GM21360 (cell line): ENCODE measurements around the gene MEOX1.
"Not testable (repeated sequence)": the region's sequence is repeated elsewhere in the genome, so short reads cannot be mapped to it uniquely, and the experiment has no call there.

ENCODE experiments used
- ATAC-seq: cut with Tn5 transposase; IDR thresholded peaks from one replicate; pipeline ENCODE4 v1.9.1; 2021; ENCODE audit warnings: mild to moderate bottlenecking, moderate library complexity; ENCODE audit not compliant: unreplicated experiment

The MEOX1 gene

DNA sequence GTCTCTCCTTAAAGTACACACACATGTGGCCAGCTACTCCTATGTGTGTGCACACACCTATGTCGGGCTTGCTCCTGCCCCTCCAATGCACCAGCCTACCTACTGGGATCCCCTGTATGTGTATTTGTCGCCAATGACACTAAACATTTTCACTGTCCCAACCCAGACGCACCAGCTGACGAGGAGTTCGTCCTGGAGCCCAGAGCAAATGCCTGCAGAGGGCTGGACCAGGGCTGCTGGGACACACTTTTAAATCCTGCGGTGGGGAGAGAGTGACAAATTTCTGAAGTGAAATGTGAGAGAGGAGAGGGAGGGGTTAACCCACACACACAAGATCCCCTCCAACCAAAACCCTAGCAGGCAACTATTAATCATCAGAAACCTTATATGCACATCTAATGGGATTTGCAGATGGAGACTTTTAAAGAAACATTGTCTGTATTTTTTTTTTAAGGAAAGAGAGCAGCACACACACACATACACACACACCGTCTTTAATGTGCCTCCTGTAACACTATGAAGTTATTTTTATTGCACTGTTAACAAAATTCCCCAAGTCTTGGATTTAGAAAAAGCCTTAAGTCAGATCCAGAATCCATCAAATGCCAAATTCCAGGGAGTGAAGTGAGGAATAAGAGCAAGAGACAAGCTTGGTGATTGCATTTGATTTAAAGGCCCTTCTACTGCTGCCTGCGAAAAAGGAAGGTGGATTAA lies at the start of gene MEOX1:
Gene MEOX1 (minus strand): TSS at position 224 of the 714 bp plus-strand sequence. CDS start 388 bp downstream, outside the sequence.
- no peak for ATAC-seq

DNA sequence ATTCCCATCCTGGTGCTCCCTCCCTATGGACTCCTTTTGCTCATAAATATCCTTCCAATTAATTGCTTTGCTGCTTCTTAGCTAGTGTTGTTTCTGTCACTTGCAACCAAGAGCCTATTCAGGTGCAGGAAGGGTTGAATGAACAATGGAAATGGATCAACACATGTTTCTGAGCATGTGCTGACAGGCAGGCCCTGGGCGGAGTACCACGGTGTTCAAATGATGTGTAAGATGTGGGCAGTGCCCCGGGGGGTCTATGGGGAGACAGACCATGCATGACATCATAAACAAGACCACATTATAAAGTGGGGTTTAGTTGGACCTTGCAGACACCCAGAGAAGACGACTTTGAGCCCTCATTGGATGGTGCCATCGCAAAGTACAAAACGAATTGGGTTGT lies 48.4 kb upstream of the MEOX1 start:
- no peak for ATAC-seq

DNA sequence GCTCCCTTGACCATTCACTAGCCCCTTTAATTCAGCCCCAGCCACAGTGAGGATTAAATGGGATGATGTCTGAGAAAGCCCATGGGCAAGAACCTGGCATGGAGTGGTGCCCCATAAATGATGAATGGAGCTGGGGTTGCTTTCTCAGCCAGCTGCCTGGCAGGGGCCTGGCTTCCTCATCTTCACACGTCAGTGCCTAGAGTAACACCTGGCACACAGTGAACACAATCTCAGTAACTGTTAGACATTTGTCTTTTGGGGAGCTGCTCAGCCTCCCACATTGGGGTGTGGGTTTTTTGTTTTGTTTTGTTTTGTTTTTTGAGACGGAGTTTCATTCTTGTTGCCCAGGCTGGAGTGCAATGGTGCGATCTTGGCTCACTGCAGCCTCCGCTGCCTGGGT lies 47.5 kb upstream of the MEOX1 start:
- ATAC-seq = no peak

DNA sequence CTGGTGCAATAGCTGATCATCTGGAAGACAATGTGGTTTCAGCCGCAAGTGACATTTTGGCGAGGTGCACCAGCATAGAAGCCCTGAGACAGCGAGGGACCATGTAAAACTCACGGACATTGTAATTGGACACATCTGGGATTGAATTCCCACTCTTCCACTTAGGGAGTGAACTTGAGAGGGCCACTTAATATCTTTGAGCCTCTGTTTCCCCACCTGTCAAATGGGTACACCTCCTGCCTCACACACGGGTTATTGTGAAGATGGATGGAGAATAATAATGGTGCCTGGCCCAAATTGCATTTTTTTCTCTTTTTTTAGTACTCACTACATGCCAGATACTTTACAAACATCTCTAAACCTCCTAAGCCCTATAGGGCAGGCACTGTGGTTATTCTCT lies 45.5 kb upstream of the MEOX1 start:
- no peak for ATAC-seq

DNA sequence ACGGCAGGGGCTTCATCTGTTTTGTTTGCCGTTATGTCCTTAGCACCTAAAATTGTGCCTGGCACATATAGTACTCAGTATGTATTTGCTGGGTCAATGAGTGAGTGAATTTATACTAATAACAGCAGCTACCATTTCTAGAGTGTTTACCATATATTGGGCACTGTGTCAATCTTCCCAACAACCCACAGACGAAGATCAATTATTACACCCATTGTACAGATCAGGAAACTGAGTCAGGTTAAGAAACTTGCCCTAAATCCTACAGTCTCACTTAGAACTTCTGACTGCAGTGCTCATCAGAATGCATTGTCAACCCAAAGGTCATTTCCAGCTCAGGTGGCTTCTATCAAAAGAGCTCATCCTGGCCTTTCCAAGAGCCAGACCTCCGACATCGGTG lies 44.5 kb upstream of the MEOX1 start:
- no peak for ATAC-seq

DNA sequence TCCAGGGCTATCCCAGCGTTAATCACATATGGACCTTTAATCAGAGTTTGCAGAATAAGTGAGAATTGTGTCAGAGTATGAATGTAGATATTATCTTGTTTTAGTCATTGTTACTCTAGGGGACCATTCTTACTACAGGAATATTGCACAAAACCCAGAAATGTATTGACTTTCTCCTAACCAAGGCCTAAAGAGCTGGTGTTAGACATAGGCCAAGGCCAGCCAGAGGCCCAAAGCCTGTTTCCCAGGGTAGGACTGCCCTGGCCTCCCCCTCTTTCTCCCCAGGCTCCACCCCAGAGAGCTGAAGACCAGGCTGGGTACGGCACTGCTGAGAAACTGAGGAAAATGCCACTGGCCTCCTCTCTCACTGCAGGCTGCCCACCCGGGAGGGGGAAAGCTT lies 41.9 kb upstream of the MEOX1 start:
- no peak for ATAC-seq

DNA sequence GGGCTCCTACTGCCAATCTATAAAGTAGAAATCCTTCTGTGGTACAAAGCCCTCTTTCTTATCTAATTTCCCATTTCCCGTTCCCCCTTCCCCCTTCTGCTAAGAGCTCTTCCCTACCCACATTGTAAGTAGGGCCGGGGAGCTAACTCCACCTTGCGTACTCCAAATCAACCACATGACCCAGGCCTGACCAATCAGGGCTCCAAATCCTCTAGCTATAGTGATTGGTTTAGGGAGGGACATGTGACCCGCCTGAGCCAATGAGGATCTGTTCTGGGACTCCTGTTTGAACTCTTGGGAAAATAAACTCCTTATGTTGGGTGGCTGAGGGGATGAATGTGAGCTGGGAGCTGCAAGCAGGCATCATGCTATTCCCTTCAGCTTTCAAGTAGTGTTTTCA lies 40.9 kb upstream of the MEOX1 start:
- ATAC-seq = no peak

DNA sequence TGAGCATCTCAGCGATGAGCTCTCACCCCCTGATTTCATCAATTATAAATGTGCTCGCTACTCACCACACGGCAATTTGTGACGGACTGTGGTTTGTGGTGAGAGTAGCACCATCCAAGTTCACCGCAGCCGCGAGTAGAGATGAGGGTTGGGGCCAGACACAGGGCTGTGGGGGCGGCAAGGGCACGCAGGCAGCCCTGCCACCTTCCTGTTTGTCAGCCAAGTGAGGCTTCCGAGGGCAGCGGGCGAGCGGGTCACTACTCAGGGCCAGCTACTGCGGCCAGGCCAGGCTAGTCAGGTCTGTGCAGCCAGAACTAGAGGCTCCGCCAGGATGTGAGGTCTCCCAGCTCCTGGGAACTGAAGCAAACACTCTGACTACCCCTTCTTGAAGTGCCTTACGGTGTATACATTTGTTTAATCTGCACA lies 39.6 kb upstream of the MEOX1 start:
- no peak for ATAC-seq

DNA sequence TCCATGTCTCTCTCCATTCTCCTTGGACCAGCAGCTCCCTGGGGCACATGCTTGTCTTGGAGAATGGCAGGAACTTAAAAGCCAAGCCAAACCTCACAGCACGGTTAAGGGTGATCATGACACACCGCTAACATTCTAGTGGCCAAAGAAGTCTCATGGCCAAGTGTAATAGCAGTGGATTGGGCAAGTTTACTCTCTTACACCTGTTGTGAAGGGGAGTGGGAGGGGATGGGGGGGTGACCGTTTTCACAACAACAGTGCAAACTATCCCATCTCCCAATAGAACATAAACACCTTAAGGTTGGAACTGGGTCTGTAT lies 37.7 kb upstream of the MEOX1 start:
- ATAC-seq = no peak

DNA sequence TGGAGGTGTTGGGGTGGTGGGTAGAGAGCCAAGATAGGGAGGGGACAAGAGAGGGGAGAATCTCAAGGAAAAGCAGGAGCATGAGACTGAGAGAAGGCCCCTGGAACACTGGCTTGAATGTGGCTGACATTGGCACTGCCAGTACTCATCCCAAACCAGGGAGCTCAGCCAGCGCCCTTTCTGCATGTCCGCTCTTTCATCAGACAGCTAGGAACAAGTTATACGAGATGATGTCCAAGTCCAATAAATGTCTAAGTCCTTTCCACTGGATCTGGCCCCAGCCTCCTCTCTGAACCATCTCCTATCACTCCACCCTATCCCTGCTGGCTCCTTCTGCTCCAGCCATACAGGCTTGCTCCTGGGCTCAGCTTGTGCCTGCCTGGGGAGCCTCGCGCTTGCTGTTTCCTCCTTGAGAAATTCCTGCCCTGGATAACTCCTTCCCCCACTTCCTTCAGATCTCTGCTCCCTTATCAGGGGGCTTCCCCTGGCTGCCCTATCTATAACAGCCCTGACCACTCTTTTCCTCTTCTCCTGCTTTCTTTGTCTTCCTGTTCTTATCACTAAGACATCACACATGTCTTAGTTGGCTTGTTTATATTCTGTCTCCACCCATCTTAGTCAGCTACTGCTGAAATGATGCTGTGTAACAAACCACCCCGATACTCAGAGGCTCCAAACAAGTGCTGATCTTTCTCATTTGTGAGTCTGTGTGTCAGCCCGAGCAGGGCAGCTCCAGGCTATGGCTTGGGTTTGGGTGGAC lies 37.1 kb upstream of the MEOX1 start:
- no peak for ATAC-seq

DNA sequence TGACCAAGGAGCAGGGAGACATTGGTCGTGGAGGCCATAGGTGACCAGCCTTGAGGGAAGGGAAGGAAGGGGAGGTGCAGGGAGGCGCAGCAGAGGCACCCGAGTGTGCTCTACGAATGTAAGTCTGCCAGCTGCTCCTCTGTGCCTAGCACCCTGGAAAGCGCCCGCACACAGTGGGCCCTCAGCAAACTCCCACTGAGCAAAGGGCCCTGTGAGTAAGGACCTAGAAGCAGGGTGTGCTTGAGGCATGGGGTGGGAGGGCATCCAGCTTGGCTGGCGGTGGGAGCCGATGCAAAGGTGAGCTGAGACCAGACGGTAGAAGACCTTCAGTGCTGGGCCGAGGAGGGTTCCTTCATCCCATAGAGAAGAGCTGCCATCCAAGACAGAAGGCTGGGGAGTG lies 36.2 kb upstream of the MEOX1 start:
- no peak for ATAC-seq

DNA sequence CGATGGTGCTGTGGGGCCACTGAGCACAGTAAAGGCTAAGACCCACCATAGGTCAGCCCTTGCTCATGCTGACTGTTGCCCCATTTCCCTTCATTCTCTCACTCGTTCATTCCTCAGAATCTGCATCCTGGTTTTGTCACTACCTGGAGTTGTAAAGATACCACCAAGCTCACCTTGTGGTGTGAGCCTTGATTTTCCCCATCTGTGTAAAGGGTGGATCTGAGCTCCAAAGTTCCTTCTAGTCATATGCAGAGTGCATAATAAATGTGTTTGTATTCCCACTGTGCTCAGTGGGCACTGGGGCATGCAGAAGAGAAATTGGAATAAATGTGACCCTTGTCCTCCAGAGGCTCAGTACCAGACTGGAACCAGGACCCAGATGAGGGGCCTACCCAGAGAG lies 35.2 kb upstream of the MEOX1 start:
- no peak for ATAC-seq

DNA sequence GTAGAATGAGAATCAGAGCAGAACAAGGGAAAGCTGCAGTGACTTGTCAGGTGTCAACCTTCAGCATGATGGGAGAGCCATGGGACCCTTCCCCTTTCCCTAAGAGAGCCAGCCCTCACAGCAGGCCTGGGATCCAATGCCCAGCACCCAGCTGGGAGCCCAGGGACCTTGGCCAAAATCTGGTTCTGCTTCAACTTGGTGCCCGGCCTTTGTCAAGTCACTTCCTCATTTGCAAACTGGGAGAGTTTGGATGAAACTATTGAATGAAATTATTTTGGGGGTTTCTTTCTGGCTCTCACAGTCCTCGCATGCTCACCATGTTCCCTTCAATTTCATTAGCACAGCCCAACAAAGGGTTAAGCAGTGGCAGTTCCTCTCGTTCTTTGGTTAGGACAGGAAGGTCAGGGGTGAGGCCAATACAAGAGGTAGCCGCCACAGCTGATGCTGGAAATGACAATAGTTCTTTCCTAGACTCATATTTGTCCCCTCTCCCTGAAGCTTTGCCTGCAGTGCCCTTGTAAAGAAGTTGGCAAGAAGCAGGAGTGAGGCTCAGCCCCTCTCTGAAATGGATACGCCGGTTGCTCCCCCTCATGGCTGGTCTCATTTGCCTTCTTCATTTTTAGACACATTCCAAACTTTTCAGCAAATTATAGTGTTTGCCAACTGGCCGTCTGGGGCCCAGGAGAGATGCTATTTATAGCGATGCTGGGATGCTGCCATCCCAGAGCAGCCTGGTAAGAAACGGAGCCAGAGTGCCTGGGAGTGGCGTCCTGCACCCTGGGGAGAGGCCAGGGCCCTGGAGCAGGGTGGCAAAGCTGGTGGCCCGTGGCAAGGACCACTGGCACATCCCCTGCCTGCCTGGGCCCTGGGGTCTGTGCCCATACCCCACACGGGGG lies 34.5 kb upstream of the MEOX1 start:
- ATAC-seq = no peak

DNA sequence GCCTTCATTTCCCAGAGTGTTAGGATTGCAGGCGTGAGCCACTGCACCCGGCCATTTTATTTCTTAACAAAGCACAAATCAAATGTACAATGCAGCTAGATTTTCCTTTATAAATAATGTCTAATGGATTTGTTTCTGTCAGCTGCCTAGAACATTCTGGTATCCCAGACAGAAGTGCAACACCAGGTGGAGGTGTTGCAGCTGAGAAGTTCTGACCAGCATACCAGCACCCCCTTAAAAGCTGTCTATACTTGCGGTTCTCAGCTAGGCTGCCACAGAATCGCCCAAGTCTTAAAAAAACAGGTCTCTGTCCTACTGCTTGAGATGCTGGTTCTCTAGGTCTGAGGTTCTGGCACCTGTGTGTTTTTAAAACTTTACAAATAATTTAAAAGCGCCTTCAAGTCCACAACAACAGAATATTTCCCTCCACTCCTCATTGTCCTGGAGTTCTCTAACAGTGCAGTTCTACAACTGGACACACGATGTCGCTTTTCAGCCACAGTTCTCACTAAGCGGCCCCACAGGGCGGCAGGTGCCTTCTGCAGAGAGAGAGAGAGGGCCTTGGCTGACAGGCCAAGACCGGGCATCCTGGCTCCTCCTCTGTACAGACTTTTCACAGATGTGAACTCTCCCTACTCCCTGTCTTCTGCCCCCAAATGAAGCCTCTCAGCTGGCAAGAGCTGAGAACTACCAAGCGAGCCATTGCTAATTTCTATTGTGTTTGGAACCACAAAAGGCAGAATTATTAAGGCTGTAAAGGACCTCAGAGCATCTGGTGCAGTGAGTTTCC lies 32.6 kb upstream of the MEOX1 start:
- no peak for ATAC-seq

DNA sequence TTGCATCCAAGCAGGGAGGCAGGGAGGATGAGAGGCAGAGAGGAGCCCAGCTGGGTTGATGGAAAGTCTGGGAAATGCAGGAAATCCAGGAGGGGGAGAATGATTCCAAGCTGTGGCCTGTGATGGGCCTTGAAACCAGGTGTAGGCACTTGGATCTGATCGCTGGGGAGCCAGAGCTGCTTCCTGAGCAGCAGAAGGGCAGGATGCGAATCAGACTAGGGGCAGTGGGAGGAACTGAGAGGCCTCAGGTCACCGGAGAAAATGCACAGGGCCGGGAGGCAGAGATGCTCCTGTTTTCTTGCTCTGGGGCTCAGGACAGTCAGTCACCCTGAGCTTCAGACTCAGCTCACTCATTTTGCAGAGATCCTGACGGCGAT lies 29.6 kb upstream of the MEOX1 start:
- no peak for ATAC-seq

DNA sequence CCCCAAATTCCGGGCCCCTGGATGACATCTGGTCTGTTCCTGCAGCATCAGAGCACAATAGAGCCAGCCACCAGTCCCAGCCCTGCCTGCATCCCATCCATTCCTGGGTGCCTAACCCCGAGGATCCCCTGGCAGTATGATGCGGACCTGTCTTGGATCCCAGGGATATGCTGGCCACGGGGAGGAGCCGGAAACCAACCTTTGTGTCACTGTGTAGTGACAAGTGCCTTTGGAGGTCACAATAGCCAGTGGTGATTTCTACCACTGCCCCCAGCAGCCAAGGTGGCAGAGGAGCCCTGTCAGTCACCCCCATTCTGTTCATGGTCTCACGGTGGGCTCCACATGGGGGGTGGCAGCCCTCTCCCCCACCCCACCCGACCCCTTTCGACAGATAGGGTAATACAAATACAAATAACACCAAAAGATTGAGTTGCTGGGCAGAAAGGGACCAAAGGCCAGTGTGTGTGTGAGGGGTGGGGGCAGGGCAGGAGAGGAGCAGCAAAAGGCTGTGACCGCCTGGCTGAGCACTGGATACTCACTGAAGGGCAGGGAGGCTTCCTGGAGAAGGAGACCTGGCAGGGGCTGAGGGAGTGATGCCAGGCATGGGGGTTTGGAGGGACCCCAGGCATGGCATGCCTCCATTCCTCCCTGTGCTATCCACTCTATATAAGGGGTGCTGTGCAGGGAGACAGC lies 29.0 kb upstream of the MEOX1 start:
- ATAC-seq = no peak

DNA sequence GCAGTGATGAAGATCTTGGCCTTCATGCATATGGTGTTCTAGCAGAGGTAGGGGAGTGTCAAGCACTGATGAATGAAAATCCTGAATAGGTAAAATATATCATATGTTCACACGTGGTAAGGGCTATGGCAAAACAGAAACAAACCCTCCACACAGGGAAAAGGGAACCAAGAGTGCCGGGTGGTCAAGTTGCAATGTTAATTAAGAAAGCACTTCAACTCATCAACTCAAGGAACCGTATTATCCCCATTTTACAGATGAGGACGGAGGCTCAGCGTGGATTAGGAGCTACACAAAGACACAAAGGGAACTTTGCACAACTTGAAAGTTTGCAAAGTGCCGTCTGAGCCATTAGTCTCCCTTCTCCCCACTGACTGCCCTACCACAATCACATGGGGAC lies 28.1 kb upstream of the MEOX1 start:
- no peak for ATAC-seq

DNA sequence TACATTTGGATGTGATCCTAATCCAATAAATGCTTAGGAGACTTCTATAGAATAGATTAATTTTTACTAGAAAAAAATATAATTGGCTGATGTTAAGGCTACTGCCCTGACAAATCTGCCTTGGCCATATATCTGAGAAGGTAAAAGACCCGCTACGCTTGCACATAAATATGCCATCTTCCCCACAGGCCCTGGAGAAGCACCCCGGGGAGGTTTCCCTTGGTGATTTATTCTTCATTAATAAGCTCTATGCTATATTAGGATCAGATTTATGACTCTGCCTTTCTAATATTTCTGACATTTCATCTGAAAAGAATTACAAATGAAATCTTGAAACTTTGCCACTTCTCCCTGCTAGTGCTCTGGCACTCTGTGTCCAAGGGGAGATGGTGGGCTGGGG lies 27.4 kb upstream of the MEOX1 start:
- no peak for ATAC-seq

DNA sequence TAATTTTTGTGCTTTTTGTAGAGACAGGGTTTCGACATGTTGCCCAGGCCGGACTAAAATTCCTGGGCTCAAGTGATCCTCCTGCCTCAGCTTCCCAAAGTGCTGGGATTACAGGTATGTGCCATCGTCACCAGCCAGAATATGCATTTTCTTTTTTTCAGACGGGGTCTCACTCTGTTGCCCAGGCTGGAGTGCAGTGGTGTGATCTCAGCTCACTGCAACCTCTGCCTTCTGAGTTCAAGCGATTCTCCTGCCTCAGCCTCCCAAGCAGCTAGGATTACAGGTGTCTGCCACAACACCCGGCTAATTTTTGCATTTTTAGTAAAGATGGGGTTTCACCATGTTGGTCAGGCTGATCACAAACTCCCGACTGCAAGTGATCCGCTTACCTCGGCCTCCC lies 25.2 kb upstream of the MEOX1 start:
- ATAC-seq = not testable (repeated sequence)

DNA sequence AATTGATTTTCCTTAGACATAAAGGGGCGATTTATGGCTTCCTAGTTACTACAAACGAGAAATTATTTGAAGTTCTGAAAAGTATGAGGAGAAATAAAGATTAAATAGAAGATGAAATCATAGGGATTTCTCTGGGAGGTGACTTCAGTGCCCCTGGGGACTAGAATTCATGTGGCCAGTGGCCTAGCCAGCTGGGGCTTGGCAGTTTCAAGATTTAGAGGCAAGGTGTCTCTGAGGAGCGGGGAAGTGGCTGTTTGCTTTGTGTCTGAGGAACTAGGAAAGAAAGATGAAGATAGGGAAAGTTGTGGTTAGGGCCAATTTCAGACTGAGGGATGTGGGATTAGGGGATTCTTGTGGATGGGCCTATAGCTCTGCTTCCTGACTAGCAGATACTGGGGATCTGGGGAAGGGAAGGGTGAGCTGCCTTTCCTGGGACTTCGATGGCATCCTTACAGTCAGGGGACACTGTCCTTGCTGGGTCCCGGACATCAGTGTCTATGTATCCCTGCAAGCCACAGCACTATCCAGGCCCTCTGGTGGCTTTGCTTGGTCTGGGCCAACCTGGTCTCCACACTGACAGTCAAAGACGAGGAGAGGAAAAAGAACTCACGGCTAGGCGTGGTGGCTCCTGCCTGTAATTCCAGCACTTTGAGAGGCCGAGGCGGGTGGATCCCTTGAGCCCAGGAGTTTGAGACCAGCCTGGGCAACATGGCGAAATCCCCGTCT lies 22.4 kb upstream of the MEOX1 start:
- no peak for ATAC-seq
